Loucy (cell line): ENCODE measurements around the gene ATP13A5.

Experiments used
- H2AFZ ChIP-seq: fragments of 200-600 bp; sonication (generic); 2 replicates; pipeline ENCODE4 v1.6.0; 2016; ENCODE audit warnings: antibody characterized with exemption, mild to moderate bottlenecking, low read length, moderate library complexity
- H3F3A ChIP-seq: fragments of 200-600 bp; 2 replicates; pipeline ENCODE4 v1.6.0; 2016; ENCODE audit warnings: antibody characterized with exemption, low read depth, mild to moderate bottlenecking
- H3K27me3 ChIP-seq: fragments of 200-600 bp; sonication (generic); 2 replicates; pipeline ENCODE4 v1.6.1; 2014; ENCODE audit warnings: low read length, mild to moderate bottlenecking; ENCODE audit not compliant: insufficient read depth, poor library complexity, severe bottlenecking
- H3K36me3 ChIP-seq: fragments of 200-600 bp; sonication (generic); 2 replicates; pipeline ENCODE4 v1.6.1; 2016; ENCODE audit warnings: low read length; ENCODE audit not compliant: insufficient read depth
- H3K4me1 ChIP-seq: fragments of 200-600 bp; sonication (generic); 2 replicates; pipeline ENCODE4 v1.5.1; 2014; ENCODE audit warnings: low read length, mild to moderate bottlenecking; ENCODE audit not compliant: insufficient read depth, poor library complexity, severe bottlenecking
- H3K4me2 ChIP-seq: fragments of 200-600 bp; sonication (generic); 2 replicates; pipeline ENCODE4 v1.6.0; 2014; ENCODE audit warnings: antibody characterized with exemption, low read length, low read depth, mild to moderate bottlenecking; ENCODE audit not compliant: poor library complexity, severe bottlenecking
- H3K4me3 ChIP-seq: fragments of 200-600 bp; sonication (generic); 2 replicates; pipeline ENCODE4 v1.5.1; 2014; ENCODE audit warnings: low read length, mild to moderate bottlenecking, mixed read lengths; ENCODE audit not compliant: poor library complexity, severe bottlenecking
- H3K79me2 ChIP-seq: fragments of 200-600 bp; sonication (generic); 2 replicates; pipeline ENCODE4 v1.6.1; 2014; ENCODE audit warnings: low read length; ENCODE audit not compliant: insufficient read depth
- H3K9ac ChIP-seq: fragments of 200-600 bp; sonication (generic); 2 replicates; pipeline ENCODE4 v1.6.0; 2014; ENCODE audit warnings: mild to moderate bottlenecking, low read depth, low read length, moderate library complexity; ENCODE audit not compliant: poor library complexity, severe bottlenecking
- H3K9me2 ChIP-seq: fragments of 200-600 bp; sonication (generic); replicated peaks from 2 replicates; pipeline ENCODE4 v1.6.1; 2016; ENCODE audit warnings: low read depth, low read length, mixed read lengths
- H3K9me3 ChIP-seq: fragments of 200-600 bp; sonication (generic); 2 replicates; pipeline ENCODE4 v1.6.1; 2014; ENCODE audit warnings: mild to moderate bottlenecking, antibody characterized with exemption, low read length, low read depth; ENCODE audit not compliant: insufficient read depth
- H4K20me1 ChIP-seq: fragments of 200-600 bp; sonication (generic); 2 replicates; pipeline ENCODE4 v1.6.0; 2014; ENCODE audit warnings: antibody characterized with exemption, low read length, mild to moderate bottlenecking; ENCODE audit not compliant: insufficient read depth, poor library complexity, severe bottlenecking
- EZH2phosphoT487 ChIP-seq: fragments of 200-600 bp; IDR thresholded peaks from 2 replicates; pipeline ENCODE4 v1.6.1; 2018; ENCODE audit warnings: antibody characterized with exemption, mild to moderate bottlenecking, moderate library complexity, borderline replicate concordance
- TF ChIP-seq, protein P1 (sequence below): fragments of 200-600 bp; sonication (generic); conservative IDR thresholded peaks from 2 replicates; pipeline ENCODE4 v1.5.1; 2014; ENCODE audit warnings: mild to moderate bottlenecking, antibody characterized with exemption, low read length

ATP13A5 gene

DNA sequence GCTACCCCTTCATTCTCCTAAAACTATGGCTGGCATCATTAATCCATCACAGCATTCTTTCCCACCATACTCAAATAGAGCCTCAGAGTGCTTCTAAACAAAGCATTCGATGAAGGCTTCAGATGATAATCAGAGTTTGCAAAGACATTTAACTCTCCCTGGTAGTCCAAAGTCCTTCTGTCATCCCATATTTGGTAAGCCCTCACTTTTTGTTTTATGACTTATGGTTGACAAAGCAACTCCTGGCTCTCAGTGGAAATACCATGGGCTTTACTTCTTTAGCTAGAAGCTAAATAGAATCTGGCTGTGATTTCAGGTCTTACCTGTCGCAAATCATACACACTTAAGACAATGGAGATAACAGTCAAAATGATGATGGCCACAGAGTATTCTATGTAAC, 27.8 kb downstream of the ATP13A5 start:
- H3F3A ChIP-seq, result no peaks in the 10 kb centered on the region
- no peak overlapping the region for H3K4me2 ChIP-seq
- no peak overlapping the region for H3K9ac ChIP-seq
- no peaks in the 10 kb centered on the region for H3K36me3 ChIP-seq
- H3K9me2 ChIP-seq, result no peaks in the 10 kb centered on the region
- no peaks in the 10 kb centered on the region for H4K20me1 ChIP-seq
- no peaks in the 10 kb centered on the region for H3K9me3 ChIP-seq
- no peaks in the 10 kb centered on the region for H3K79me2 ChIP-seq
- no peak for TF ChIP-seq EZH2phosphoT487
- TF ChIP-seq, protein P1, sequence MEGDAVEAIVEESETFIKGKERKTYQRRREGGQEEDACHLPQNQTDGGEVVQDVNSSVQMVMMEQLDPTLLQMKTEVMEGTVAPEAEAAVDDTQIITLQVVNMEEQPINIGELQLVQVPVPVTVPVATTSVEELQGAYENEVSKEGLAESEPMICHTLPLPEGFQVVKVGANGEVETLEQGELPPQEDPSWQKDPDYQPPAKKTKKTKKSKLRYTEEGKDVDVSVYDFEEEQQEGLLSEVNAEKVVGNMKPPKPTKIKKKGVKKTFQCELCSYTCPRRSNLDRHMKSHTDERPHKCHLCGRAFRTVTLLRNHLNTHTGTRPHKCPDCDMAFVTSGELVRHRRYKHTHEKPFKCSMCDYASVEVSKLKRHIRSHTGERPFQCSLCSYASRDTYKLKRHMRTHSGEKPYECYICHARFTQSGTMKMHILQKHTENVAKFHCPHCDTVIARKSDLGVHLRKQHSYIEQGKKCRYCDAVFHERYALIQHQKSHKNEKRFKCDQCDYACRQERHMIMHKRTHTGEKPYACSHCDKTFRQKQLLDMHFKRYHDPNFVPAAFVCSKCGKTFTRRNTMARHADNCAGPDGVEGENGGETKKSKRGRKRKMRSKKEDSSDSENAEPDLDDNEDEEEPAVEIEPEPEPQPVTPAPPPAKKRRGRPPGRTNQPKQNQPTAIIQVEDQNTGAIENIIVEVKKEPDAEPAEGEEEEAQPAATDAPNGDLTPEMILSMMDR, result no peak
- H3K27me3 ChIP-seq, result no peaks in the 10 kb centered on the region
- no peaks in the 10 kb centered on the region for H3K4me1 ChIP-seq
- no peak overlapping the region for H2AFZ ChIP-seq
- no peak overlapping the region for H3K4me3 ChIP-seq

DNA sequence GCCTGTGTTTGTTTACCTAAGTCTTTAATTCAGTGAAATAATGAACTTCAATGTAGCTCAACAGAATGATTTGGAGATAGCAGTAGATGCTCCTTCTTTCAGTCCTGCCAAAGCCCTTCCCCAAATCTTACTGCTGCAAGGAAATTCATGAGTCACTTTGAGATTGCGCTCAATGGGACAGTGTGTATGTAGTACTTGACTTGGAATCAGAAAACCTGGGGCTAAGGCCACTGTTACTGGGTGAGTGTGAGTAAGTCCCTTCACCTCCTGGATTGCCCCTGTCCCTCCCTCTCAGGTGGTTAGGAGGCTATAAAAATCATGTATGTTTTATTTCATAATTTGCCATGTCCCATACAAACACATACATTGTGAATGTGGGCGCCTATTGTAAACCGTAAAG, 29.9 kb downstream of the ATP13A5 start:
- no peaks in the 10 kb centered on the region for H3K4me1 ChIP-seq
- H3K27me3 ChIP-seq, result no peaks in the 10 kb centered on the region
- no peaks in the 10 kb centered on the region for H3K9me2 ChIP-seq
- no peaks in the 10 kb centered on the region for H3K36me3 ChIP-seq
- H3F3A ChIP-seq, result no peaks in the 10 kb centered on the region
- H3K4me3 ChIP-seq, result no peak overlapping the region
- no peak overlapping the region for H3K9ac ChIP-seq
- no peaks in the 10 kb centered on the region for H4K20me1 ChIP-seq
- no peak overlapping the region for H3K4me2 ChIP-seq
- TF ChIP-seq, protein P1, result no peak
- no peak for TF ChIP-seq EZH2phosphoT487
- no peak overlapping the region for H2AFZ ChIP-seq
- no peaks in the 10 kb centered on the region for H3K9me3 ChIP-seq
- H3K79me2 ChIP-seq, result no peaks in the 10 kb centered on the region

DNA sequence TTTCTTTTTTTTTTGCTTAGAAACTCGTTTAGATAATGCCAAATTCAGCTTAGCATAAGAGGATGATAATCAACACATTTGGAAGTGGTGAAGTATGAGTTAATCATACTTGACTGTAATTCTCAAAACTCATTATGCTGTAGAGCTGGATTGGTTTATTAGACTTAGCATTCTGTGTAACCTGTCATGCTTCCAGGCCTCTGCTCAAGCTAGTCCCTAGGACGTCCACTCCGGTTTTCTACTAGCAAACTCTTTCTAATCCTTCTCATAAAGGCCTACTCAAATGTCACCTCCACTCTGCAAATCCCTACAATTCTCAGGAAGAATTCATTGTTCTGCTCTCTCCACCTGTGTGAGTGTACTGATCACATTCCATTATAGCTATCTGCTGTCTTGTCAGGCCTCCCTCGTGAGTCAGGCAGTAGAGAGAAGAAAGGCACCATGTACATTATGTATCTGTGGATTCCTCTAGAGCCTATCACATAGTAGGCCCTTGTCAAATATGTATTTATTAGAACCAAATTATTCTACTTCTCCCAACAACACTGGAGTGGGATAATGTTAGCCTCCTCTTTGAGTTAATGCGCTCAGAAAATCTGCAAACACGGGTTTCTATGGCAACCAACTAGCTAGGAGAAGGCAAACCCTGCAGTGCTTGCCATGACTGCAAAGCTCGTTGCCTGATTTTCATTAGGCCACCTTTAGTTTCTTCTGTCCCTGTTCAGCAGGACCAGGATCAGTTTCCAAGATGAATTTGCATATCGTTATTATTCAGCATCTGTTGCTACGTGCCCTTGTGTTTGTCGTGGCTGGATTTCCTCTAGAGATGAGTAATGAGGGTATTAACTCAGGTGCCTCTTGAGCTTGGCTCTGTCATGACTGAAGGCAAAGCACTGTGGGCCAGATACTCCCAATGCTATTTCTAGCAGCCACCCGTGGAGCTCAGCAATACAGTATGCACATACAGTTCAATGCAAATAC, 30.7 kb downstream of the ATP13A5 start:
- Histone ChIP-seq H3K79me2 (no peaks in the 10 kb centered on the region), H3K4me2 (no peak overlapping the region)

More for the DNA sequence above, 30.7 kb downstream of the ATP13A5 start:
- no peak for TF ChIP-seq EZH2phosphoT487
- TF ChIP-seq, protein P1, result no peak
- no peaks in the 10 kb centered on the region for H4K20me1 ChIP-seq
- H3K4me1 ChIP-seq, result no peaks in the 10 kb centered on the region
- no peak overlapping the region for H3K9ac ChIP-seq
- no peak overlapping the region for H2AFZ ChIP-seq
- no peaks in the 10 kb centered on the region for H3F3A ChIP-seq
- H3K27me3 ChIP-seq, result no peaks in the 10 kb centered on the region
- no peaks in the 10 kb centered on the region for H3K36me3 ChIP-seq
- no peaks in the 10 kb centered on the region for H3K9me2 ChIP-seq
- no peaks in the 10 kb centered on the region for H3K9me3 ChIP-seq
- no peak overlapping the region for H3K4me3 ChIP-seq
